ENCODE results near the gene MC3R. TPM values are rescaled to one million over a fixed set of nuclear protein-coding genes. Genes with fewer than 3 reads are reported as not detected.

The MC3R gene
- total RNA-seq, 1 experiment from 2014 or later, result not detected

DNA sequence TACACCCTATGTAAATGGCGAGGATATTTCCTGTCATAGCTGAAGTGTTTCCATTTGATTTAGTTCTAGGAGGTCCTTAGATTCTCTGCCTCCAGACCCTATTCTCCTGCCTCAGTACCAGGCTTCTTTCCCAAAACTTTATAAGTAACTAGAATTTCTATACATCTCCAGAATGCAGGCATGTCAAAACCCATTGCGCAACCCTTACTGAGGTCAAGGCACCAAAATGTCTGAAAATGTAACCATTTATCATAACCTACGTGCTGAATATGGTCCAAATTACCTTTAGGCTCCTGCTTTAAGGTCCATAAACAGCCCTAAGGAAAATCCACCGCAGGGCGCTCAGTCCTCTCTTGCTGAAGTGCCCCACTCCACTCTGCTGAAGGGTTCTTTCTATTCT, 37.5 kb upstream of the MC3R start:
- intact Hi-C loops (cut with micrococcal nuclease), result no loop called here
- Histone ChIP-seq H3K4me1 (ENCODE audit: control insufficient read depth in 1 of 2, insufficient read depth in 2 of 2, low read length in 2 of 2) (no peaks in the 10 kb centered on the region), H3K9me3 (ENCODE audit: control insufficient read depth in 1 of 2, insufficient read depth in 1 of 2, low read depth in 1 of 2, low read length in 2 of 2) (no peaks in the 10 kb centered on the region), H3K27me3 (ENCODE audit: insufficient read depth, low read length) (no peaks in the 10 kb centered on the region), H3K4me3 (replicated peaks in 1 of 2; ENCODE audit: low read depth in 1 of 2, low read length in 2 of 2) (no peak overlapping the region), H3K4me2 (ENCODE audit: low read length) (no peak overlapping the region), H4K20me1 (ENCODE audit: insufficient read depth) (no peaks in the 10 kb centered on the region), H2AFZ (ENCODE audit: low read depth, low read length, poor library complexity, severe bottlenecking) (no peak overlapping the region), H3K36me3 (ENCODE audit: control insufficient read depth in 1 of 2, insufficient read depth in 2 of 2, low read length in 2 of 2) (no peaks in the 10 kb centered on the region), H3K9me2 (ENCODE audit: insufficient read depth) (no peaks in the 10 kb centered on the region), H3K9ac (ENCODE audit: low read length) (no peak overlapping the region), H3K79me2 (ENCODE audit: insufficient read depth, low read length) (no peaks in the 10 kb centered on the region), H3K27ac (ENCODE audit: low read depth, low read length) (no peak overlapping the region)
- ChIA-PET POLR2A (no interaction called here), CTCF (no interaction called here), RAD21 (ENCODE audit: low non-redundant PET in 1 of 2, low total read pairs in 2 of 2, uncharacterized antibody in 2 of 2, unreplicated experiment in 2 of 2) (no interaction called here)
- TF ChIP-seq, protein P1, sequence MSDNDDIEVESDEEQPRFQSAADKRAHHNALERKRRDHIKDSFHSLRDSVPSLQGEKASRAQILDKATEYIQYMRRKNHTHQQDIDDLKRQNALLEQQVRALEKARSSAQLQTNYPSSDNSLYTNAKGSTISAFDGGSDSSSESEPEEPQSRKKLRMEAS (IDR thresholded peaks at IDR 0.05), result no peak
- TF ChIP-seq, protein P2, sequence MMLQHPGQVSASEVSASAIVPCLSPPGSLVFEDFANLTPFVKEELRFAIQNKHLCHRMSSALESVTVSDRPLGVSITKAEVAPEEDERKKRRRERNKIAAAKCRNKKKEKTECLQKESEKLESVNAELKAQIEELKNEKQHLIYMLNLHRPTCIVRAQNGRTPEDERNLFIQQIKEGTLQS (IDR thresholded peaks at IDR 0.05), result no peak
- no peak for TF ChIP-seq SP1 (IDR thresholded peaks at IDR 0.05; ENCODE audit: low read depth)
- no peak for TF ChIP-seq POLR2AphosphoS5 (IDR thresholded peaks at IDR 0.05; ENCODE audit: low read depth, low read length)
- TF ChIP-seq EZH2 (IDR thresholded peaks at IDR 0.05), result no peak
- TF ChIP-seq CEBPB (IDR thresholded peaks at IDR 0.05; ENCODE audit: low read depth), result no peak
- no peak for TF ChIP-seq FOSL1 (IDR thresholded peaks at IDR 0.05; ENCODE audit: low read depth)
- TF ChIP-seq, protein P3, sequence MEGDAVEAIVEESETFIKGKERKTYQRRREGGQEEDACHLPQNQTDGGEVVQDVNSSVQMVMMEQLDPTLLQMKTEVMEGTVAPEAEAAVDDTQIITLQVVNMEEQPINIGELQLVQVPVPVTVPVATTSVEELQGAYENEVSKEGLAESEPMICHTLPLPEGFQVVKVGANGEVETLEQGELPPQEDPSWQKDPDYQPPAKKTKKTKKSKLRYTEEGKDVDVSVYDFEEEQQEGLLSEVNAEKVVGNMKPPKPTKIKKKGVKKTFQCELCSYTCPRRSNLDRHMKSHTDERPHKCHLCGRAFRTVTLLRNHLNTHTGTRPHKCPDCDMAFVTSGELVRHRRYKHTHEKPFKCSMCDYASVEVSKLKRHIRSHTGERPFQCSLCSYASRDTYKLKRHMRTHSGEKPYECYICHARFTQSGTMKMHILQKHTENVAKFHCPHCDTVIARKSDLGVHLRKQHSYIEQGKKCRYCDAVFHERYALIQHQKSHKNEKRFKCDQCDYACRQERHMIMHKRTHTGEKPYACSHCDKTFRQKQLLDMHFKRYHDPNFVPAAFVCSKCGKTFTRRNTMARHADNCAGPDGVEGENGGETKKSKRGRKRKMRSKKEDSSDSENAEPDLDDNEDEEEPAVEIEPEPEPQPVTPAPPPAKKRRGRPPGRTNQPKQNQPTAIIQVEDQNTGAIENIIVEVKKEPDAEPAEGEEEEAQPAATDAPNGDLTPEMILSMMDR (IDR thresholded peaks at IDR 0.05 in 2 of 3, conservative IDR thresholded peaks at IDR 0.05 in 1 of 3; ENCODE audit: borderline replicate concordance in 1 of 3, insufficient read depth in 1 of 3, low read depth in 2 of 3, low read length in 2 of 3), result no peak
- no peak for TF ChIP-seq ELF1 (IDR thresholded peaks at IDR 0.05; ENCODE audit: borderline replicate concordance, low read depth)
- TF ChIP-seq, protein P4, sequence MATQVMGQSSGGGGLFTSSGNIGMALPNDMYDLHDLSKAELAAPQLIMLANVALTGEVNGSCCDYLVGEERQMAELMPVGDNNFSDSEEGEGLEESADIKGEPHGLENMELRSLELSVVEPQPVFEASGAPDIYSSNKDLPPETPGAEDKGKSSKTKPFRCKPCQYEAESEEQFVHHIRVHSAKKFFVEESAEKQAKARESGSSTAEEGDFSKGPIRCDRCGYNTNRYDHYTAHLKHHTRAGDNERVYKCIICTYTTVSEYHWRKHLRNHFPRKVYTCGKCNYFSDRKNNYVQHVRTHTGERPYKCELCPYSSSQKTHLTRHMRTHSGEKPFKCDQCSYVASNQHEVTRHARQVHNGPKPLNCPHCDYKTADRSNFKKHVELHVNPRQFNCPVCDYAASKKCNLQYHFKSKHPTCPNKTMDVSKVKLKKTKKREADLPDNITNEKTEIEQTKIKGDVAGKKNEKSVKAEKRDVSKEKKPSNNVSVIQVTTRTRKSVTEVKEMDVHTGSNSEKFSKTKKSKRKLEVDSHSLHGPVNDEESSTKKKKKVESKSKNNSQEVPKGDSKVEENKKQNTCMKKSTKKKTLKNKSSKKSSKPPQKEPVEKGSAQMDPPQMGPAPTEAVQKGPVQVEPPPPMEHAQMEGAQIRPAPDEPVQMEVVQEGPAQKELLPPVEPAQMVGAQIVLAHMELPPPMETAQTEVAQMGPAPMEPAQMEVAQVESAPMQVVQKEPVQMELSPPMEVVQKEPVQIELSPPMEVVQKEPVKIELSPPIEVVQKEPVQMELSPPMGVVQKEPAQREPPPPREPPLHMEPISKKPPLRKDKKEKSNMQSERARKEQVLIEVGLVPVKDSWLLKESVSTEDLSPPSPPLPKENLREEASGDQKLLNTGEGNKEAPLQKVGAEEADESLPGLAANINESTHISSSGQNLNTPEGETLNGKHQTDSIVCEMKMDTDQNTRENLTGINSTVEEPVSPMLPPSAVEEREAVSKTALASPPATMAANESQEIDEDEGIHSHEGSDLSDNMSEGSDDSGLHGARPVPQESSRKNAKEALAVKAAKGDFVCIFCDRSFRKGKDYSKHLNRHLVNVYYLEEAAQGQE (IDR thresholded peaks at IDR 0.05; ENCODE audit: low read depth), result no peak
- ATAC-seq (no peak), DNase-seq (ENCODE audit: low read depth, low spot score) (no peak)
- no TSS peak for BruUV-seq (replicated peaks)
